PC-3 (cell line): ENCODE results near the gene FAM53B. TPM values are rescaled to one million over a fixed set of nuclear protein-coding genes. Genes with fewer than 3 reads are reported as not detected.

ENCODE experiments used
- ATAC-seq: fragments of 200-7000 bp; cut with Tn5 transposase; 2 replicates; pipeline ENCODE4 v1.9.1; 2020; ENCODE audit warnings: mild to moderate bottlenecking, moderate library complexity
- BruUV-seq: library from RNA; stranded (reverse); fragments of 400-500 nt; replicated peaks from 2 replicates; lab custom pipeline; 2021; lab: Mats Ljungman, UMichigan
- CTCF ChIA-PET: fragments of 300-600 bp; sonication (Branson Sonifier 250); formaldehyde crosslinking; loops from one replicate; lab custom pipeline; 2022; ENCODE audit warnings: antibody characterized with exemption; lab: Charles Lee
- POLR2A ChIA-PET: fragments of 300-600 bp; sonication (Branson Sonifier 250); formaldehyde crosslinking; loops from one replicate; lab custom pipeline; 2022; ENCODE audit warnings: antibody characterized with exemption; ENCODE audit not compliant: unreplicated experiment; lab: Charles Lee
- DNase-seq: peaks from one replicate; pipeline ENCODE4 v3.0.0-alpha.2; 2015
- H2AFZ ChIP-seq: fragments of 300-600 bp; sonication (generic); 2 replicates; pipeline ENCODE4 v1.6.0; 2016; ENCODE audit warnings: antibody characterized with exemption, low read length
- H3F3A ChIP-seq: fragments of 300-600 bp; sonication (generic); one replicate; pipeline ENCODE4 v1.6.0; 2017; ENCODE audit warnings: antibody characterized with exemption, low read length, control low read depth, mild to moderate bottlenecking; ENCODE audit not compliant: unreplicated experiment
- H3K27ac ChIP-seq: fragments of 300-600 bp; sonication (generic); 2 replicates; pipeline ENCODE4 v1.5.1; 2016; ENCODE audit warnings: mild to moderate bottlenecking, low read length
- H3K27me3 ChIP-seq: fragments of 300-600 bp; sonication (generic); 2 replicates; pipeline ENCODE4 v1.6.1; 2016; ENCODE audit warnings: low read length, mixed read lengths
- H3K36me3 ChIP-seq: fragments of 300-600 bp; sonication (generic); 2 replicates; pipeline ENCODE4 v1.6.1; 2016; ENCODE audit warnings: low read depth, mixed run types, low read length, mixed read lengths
- H3K4me1 ChIP-seq: fragments of 300-600 bp; sonication (generic); 2 replicates; pipeline ENCODE4 v1.5.1; 2016; ENCODE audit warnings: low read length; ENCODE audit not compliant: insufficient read depth
- H3K4me2 ChIP-seq: fragments of 300-600 bp; sonication (generic); 2 replicates; pipeline ENCODE4 v1.6.0; 2016; ENCODE audit warnings: low read length
- H3K4me3 ChIP-seq: fragments of 300-600 bp; sonication (generic); 2 replicates; pipeline ENCODE4 v1.5.1; 2016; ENCODE audit warnings: mild to moderate bottlenecking, low read length, mixed read lengths
- H3K79me2 ChIP-seq: fragments of 300-600 bp; sonication (generic); 2 replicates; pipeline ENCODE4 v1.6.1; 2017; ENCODE audit warnings: low read length, mixed read lengths
- H3K9ac ChIP-seq: fragments of 300-600 bp; sonication (generic); 2 replicates; pipeline ENCODE4 v1.6.0; 2016; ENCODE audit warnings: mild to moderate bottlenecking, low read length
- H3K9me2 ChIP-seq: fragments of 300-600 bp; sonication (generic); replicated peaks from 2 replicates; pipeline ENCODE4 v1.6.1; 2016; ENCODE audit warnings: mixed run types, low read length, mixed read lengths
- H3K9me3 ChIP-seq: fragments of 300-600 bp; sonication (generic); 2 replicates; pipeline ENCODE4 v1.6.1; 2016; ENCODE audit warnings: low read length, mixed read lengths
- H4K20me1 ChIP-seq: fragments of 300-600 bp; sonication (generic); 2 replicates; pipeline ENCODE4 v1.6.1; 2016; ENCODE audit warnings: low read length, mixed read lengths
- EZH2 ChIP-seq: fragments of 300-600 bp; sonication (generic); IDR thresholded peaks from one replicate; pipeline ENCODE4 v1.6.1; 2017; ENCODE audit warnings: antibody characterized with exemption, mild to moderate bottlenecking, low read length; ENCODE audit not compliant: unreplicated experiment
- EZH2phosphoT487 ChIP-seq: fragments of 300-600 bp; sonication (generic); IDR thresholded peaks from 2 replicates; pipeline ENCODE4 v1.6.1; 2018; ENCODE audit warnings: mild to moderate bottlenecking, antibody characterized with exemption, low read length, borderline replicate concordance
- intact Hi-C: fragments of 100-400 bp; cut with micrococcal nuclease; formaldehyde crosslinking; loops from 2 replicates; pipeline ENCODE4 v1.9.0; 2023
- total RNA-seq: library from RNA; depleted of rRNA; stranded (reverse); fragments of >200 nt; gene quantifications from 2 replicates; pipeline ENCODE4 v1.2.3, GENCODE V29; 2014
- TF ChIP-seq, protein P1 (sequence below): fragments of 300-600 bp; sonication (generic); conservative IDR thresholded peaks from 2 replicates; pipeline ENCODE4 v1.5.1; 2017; ENCODE audit warnings: antibody characterized with exemption, low read depth, mild to moderate bottlenecking, low read length

Gene FAM53B
- total RNA-seq, 1 experiment from 2014 or later = 19.4 TPM

DNA sequence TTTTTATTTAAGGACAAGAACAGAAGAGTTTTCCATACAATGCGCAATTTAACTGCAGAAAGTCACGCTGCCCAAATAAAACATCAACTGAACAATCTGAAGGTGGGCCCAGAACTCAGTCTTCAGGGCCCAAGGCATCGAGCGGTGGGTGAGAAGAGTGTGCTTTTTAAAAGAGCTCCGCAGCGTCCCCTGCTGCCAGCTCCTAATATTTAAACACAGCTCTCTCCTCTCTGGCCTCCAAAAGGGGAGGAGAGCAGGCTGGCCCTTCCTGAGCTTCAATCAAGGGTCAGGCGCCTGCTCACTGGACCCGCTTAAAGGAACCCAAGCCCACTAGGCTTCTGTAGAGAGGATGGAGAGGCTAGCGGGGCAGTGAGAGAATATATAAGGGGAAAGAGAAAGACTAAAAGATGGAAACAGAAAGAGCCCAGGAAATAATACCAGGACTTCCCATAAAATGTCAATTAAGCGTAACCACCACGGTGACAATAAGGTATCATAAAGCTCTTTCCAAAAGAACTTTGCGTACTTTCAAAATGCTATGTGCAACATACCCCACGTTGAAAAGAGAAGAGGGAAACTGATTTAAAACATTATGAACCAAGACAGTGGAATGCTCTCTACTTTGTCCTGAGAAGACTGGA lies 2.8 kb downstream of the FAM53B start:
- Histone ChIP-seq H2AFZ (peak overlapping the region; percentile 75), H3K9me3 (no peaks in the 10 kb centered on the region), H3K27me3 (no peaks in the 10 kb centered on the region), H4K20me1 (no peaks in the 10 kb centered on the region), H3K4me3 (peak overlapping the region; percentile 92), H3K27ac (peak overlapping the region; percentile 57; the same call in 1 of the 2 replicates), H3K79me2 (peaks cover 68% of the 10 kb centered on the region), H3K9me2 (no peaks in the 10 kb centered on the region), H3K4me2 (peak overlapping the region; percentile 83), H3K9ac (peak overlapping the region; percentile 46), H3K4me1 (peaks cover 57% of the 10 kb centered on the region), H3F3A (no peaks in the 10 kb centered on the region), H3K36me3 (no peaks in the 10 kb centered on the region)
- intact Hi-C loops = loop anchor here (1.0 kb wide), 3 partner anchors 22 to 211 kb away; no protein-coding TSS in a partner anchor
- POLR2A ChIA-PET = no interaction called here
- TF ChIP-seq, protein P1, sequence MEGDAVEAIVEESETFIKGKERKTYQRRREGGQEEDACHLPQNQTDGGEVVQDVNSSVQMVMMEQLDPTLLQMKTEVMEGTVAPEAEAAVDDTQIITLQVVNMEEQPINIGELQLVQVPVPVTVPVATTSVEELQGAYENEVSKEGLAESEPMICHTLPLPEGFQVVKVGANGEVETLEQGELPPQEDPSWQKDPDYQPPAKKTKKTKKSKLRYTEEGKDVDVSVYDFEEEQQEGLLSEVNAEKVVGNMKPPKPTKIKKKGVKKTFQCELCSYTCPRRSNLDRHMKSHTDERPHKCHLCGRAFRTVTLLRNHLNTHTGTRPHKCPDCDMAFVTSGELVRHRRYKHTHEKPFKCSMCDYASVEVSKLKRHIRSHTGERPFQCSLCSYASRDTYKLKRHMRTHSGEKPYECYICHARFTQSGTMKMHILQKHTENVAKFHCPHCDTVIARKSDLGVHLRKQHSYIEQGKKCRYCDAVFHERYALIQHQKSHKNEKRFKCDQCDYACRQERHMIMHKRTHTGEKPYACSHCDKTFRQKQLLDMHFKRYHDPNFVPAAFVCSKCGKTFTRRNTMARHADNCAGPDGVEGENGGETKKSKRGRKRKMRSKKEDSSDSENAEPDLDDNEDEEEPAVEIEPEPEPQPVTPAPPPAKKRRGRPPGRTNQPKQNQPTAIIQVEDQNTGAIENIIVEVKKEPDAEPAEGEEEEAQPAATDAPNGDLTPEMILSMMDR = peak; percentile 71
- no peak for TF ChIP-seq EZH2phosphoT487
- TF ChIP-seq EZH2 = no peak
- peak; percentile 47 for ATAC-seq
- CTCF ChIA-PET = interaction anchor here (0.6 to 1.6 kb wide), 7 partner anchors 16 to 747 kb away, joined by 3 to 16 read pairs (median 3); partner anchors contain the start of gene LHPP
- BruUV-seq = no TSS peak
- DNase-seq = peak; percentile 71

DNA sequence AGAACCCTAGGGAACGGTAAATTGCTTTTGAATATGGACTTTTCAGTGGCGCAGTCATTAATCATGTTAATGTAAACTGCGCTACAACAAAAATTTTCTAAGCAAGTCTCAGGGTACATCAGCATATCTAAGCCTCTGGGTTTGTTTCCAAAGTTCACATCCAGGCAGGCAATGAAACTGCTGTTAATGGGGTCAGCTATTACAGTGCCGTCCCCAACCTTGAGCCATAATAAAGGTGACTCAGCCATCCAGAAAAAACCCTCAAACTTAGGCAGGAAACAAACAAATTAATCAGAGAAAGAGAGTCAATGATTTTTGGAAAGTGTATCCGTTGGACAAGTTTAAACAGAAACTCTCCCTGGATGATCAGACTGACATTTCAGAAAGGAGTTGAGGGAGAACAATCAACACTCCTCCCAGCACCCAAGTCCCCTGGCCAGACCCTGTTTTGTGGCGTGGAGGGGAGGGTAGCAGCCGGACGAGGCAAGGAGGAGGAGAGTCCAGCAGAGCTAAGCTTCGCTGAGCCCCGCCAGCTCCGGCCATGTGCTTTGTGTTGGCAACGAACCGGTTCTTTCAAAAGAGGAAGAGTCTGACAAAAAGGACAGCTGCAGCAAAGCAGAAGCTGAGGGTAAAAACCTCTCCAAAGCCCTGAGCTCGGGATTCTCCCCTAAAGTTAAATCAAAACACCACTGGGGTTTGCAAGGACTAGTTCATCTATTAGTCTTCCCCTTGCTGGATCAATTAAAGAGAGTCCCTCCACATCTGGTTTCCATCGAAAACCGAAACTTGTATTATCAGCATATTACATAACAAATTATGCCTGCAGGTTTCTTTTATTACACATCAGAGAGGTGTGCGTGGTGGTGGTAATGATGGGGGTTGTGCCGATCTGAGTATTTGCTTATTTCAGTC lies 3.6 kb downstream of the FAM53B start:
- peak overlapping the region; percentile 83 for H3K4me2 ChIP-seq
- intact Hi-C loops = loop anchor here (1.0 kb wide), 3 partner anchors 21 to 210 kb away; no protein-coding TSS in a partner anchor
- no peaks in the 10 kb centered on the region for H3K36me3 ChIP-seq
- H2AFZ ChIP-seq = peak overlapping the region; percentile 75
- H4K20me1 ChIP-seq = no peaks in the 10 kb centered on the region
- no peaks in the 10 kb centered on the region for H3K9me3 ChIP-seq
- H3K79me2 ChIP-seq = peaks cover 71% of the 10 kb centered on the region
- TF ChIP-seq, protein P1 = no peak
- TF ChIP-seq EZH2 (no peak), EZH2phosphoT487 (no peak)
- H3K9me2 ChIP-seq = no peaks in the 10 kb centered on the region
- peaks cover 49% of the 10 kb centered on the region for H3K4me1 ChIP-seq
- H3K27ac ChIP-seq = peak overlapping the region; percentile 57
- no peaks in the 10 kb centered on the region for H3F3A ChIP-seq
- DNase-seq (peak; percentile 50), ATAC-seq (peak; percentile 5; the same call in 1 of the 2 replicates)
- peak overlapping the region; percentile 92 for H3K4me3 ChIP-seq
- no peaks in the 10 kb centered on the region for H3K27me3 ChIP-seq
- no TSS peak for BruUV-seq
- H3K9ac ChIP-seq = peak overlapping the region; percentile 46
- ChIA-PET POLR2A (no interaction called here), CTCF (interaction anchor here (0.6 to 1.6 kb wide), 7 partner anchors 15 to 746 kb away, joined by 3 to 16 read pairs (median 3); partner anchors contain the start of gene LHPP)
